ENCODE measurements around the gene MEGF11.

MEGF11 gene

GRCh38 chr15:66030650-66031049 is 222.9 kb downstream of the MEGF11 start:
- Histone ChIP-seq H3K4me2 (ENCODE audit: low read depth, low read length, poor library complexity, severe bottlenecking) (no peak overlapping the region), H3K27me3 (ENCODE audit: low read length) (no peaks in the 10 kb centered on the region), H3F3A (ENCODE audit: insufficient read depth) (no peaks in the 10 kb centered on the region), H3K79me2 (ENCODE audit: insufficient read depth, low read length) (no peaks in the 10 kb centered on the region), H2AFZ (ENCODE audit: low read depth, low read length, severe bottlenecking) (no peak overlapping the region), H3K36me3 (ENCODE audit: low read length) (no peaks in the 10 kb centered on the region; the same call in 1 of the 2 replicates), H3K9me3 (ENCODE audit: insufficient read depth, low read length) (peaks cover 12% of the 10 kb centered on the region; the same call in 1 of the 2 replicates), H3K27ac (ENCODE audit: low read depth, low read length) (no peak overlapping the region), H4K20me1 (ENCODE audit: low read depth, low read length) (no peaks in the 10 kb centered on the region), H3K9ac (ENCODE audit: low read length) (no peak overlapping the region), H3K4me3 (ENCODE audit: insufficient read depth, low read length, poor library complexity, severe bottlenecking) (no peak overlapping the region), H3K9me2 (replicated peaks; ENCODE audit: insufficient read depth, low read length) (no peaks in the 10 kb centered on the region)
- no peak for TF ChIP-seq EZH2phosphoT487 (conservative IDR thresholded peaks at IDR 0.05; ENCODE audit: low read length)
- TF ChIP-seq CTCF (IDR thresholded peaks at IDR 0.05; ENCODE audit: insufficient read depth, low read length, poor library complexity, severe bottlenecking), result no peak

DNA sequence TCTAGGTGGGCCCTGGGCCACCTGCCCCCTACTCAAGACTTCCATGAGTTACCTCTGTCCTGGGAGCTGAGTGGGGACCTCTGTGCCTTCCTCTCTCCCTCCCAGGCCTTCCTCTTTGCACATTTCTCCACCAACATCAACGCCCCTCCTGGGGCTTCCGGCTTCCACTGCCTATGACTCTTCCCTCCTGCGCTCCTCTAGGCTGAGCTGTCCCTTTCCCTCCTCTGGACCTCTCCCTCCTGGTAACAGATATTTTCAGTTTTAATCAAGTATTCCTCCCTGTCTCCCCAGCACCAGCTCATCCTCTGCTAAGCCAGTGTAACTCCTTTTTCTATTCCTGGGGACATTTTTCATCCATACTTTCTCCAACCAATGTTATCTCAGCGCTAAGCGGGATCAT is 223.9 kb downstream of the MEGF11 start:
- TF ChIP-seq EZH2phosphoT487 (conservative IDR thresholded peaks at IDR 0.05; ENCODE audit: low read length) (no peak), CTCF (IDR thresholded peaks at IDR 0.05; ENCODE audit: insufficient read depth, low read length, poor library complexity, severe bottlenecking) (no peak)
- Histone ChIP-seq H3K4me3 (ENCODE audit: insufficient read depth, low read length, poor library complexity, severe bottlenecking) (no peak overlapping the region), H3K4me2 (ENCODE audit: low read depth, low read length, poor library complexity, severe bottlenecking) (no peak overlapping the region), H3K27ac (ENCODE audit: low read depth, low read length) (no peak overlapping the region), H2AFZ (ENCODE audit: low read depth, low read length, severe bottlenecking) (no peak overlapping the region), H3K9me3 (ENCODE audit: insufficient read depth, low read length) (peaks cover 12% of the 10 kb centered on the region; the same call in 1 of the 2 replicates), H3K36me3 (ENCODE audit: low read length) (no peaks in the 10 kb centered on the region; the same call in 1 of the 2 replicates), H3K9me2 (replicated peaks; ENCODE audit: insufficient read depth, low read length) (no peaks in the 10 kb centered on the region), H3K9ac (ENCODE audit: low read length) (no peak overlapping the region), H3K27me3 (ENCODE audit: low read length) (no peaks in the 10 kb centered on the region), H3K79me2 (ENCODE audit: insufficient read depth, low read length) (no peaks in the 10 kb centered on the region), H3F3A (ENCODE audit: insufficient read depth) (no peaks in the 10 kb centered on the region), H4K20me1 (ENCODE audit: low read depth, low read length) (no peaks in the 10 kb centered on the region)

DNA sequence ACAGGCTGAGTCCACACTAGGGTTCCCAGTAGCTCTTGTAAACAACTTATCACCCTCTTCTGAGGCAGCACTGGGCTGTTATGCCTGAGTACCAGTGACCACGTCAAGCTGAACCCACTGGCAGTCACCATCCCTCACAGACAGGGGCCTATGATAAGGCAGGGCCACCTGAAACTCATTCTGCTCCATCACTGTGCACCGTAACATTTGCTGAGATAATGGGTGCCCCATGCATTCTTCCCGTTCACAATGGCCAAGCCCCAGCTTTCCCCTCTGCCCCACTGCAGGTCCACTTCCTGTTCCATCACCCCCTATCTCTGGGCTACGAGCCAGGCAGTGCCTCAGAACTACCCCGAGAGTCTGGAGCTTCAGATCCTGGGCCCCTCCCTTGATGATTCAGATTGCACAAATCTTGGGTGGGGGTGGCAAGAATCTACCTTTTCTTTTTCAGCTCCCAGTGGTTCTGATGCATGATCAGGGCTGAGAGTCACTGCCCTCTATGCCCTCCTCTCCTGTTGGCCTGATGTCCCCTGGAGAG is 226.2 kb downstream of the MEGF11 start:
- TF ChIP-seq EZH2phosphoT487 (conservative IDR thresholded peaks at IDR 0.05; ENCODE audit: low read length) (no peak), CTCF (IDR thresholded peaks at IDR 0.05; ENCODE audit: insufficient read depth, low read length, poor library complexity, severe bottlenecking) (no peak)
- Histone ChIP-seq H3K4me3 (ENCODE audit: insufficient read depth, low read length, poor library complexity, severe bottlenecking) (no peak overlapping the region), H3F3A (ENCODE audit: insufficient read depth) (no peaks in the 10 kb centered on the region), H3K27me3 (ENCODE audit: low read length) (no peaks in the 10 kb centered on the region), H3K9ac (ENCODE audit: low read length) (no peak overlapping the region), H2AFZ (ENCODE audit: low read depth, low read length, severe bottlenecking) (no peak overlapping the region), H3K9me3 (ENCODE audit: insufficient read depth, low read length) (peaks cover 5% of the 10 kb centered on the region; the same call in 1 of the 2 replicates), H3K4me2 (ENCODE audit: low read depth, low read length, poor library complexity, severe bottlenecking) (no peak overlapping the region), H3K27ac (ENCODE audit: low read depth, low read length) (no peak overlapping the region), H3K36me3 (ENCODE audit: low read length) (no peaks in the 10 kb centered on the region; the same call in 1 of the 2 replicates), H3K9me2 (replicated peaks; ENCODE audit: insufficient read depth, low read length) (no peaks in the 10 kb centered on the region), H3K79me2 (ENCODE audit: insufficient read depth, low read length) (no peaks in the 10 kb centered on the region), H4K20me1 (ENCODE audit: low read depth, low read length) (no peaks in the 10 kb centered on the region)
